Measurements from ENCODE around the gene SSU72.

SSU72 gene

GRCh38 chr1:1598720-1599029 lies 24.0 kb upstream of the SSU72 start:
- H4K20me1 ChIP-seq (ENCODE audit: insufficient read depth, low read length) = no peaks in the 10 kb centered on the region
- H3K79me2 ChIP-seq (ENCODE audit: insufficient read depth, low read length) = no peaks in the 10 kb centered on the region
- H3K27me3 ChIP-seq (ENCODE audit: insufficient read depth, low read length, poor library complexity) = no peaks in the 10 kb centered on the region
- H2AFZ ChIP-seq (ENCODE audit: low read depth, low read length) = no peak overlapping the region
- TF ChIP-seq CTCF (IDR thresholded peaks at IDR 0.05; ENCODE audit: borderline replicate concordance, extremely low read depth, low read length, poor library complexity, severe bottlenecking) = no peak
- TF ChIP-seq EZH2 (IDR thresholded peaks at IDR 0.05; ENCODE audit: borderline replicate concordance, low read depth, low read length, severe bottlenecking) = no peak
- no peak overlapping the region for H3K4me2 ChIP-seq (ENCODE audit: insufficient read depth, low read length)
- no peaks in the 10 kb centered on the region for H3K36me3 ChIP-seq (ENCODE audit: insufficient read depth, low read length)
- H3K4me3 ChIP-seq (ENCODE audit: low read depth in 1 of 2, low read length in 2 of 2) = no peak overlapping the region
- no peaks in the 10 kb centered on the region for H3K9me3 ChIP-seq (ENCODE audit: insufficient read depth, low read length, severe bottlenecking)
- no peak overlapping the region for H3K27ac ChIP-seq (ENCODE audit: low read length)
- H3K4me1 ChIP-seq (ENCODE audit: insufficient read depth, low read length) = no peaks in the 10 kb centered on the region
- no peak overlapping the region for H3K9ac ChIP-seq (ENCODE audit: low read depth, low read length)
- ATAC-seq (ENCODE audit: insufficient read depth, low read depth) (no peak), DNase-seq (no peak)

GRCh38 chr1:1598051-1598719 lies 23.5 kb upstream of the SSU72 start:
- Histone ChIP-seq H3K79me2 (ENCODE audit: insufficient read depth, low read length) (no peaks in the 10 kb centered on the region), H3K4me1 (ENCODE audit: insufficient read depth, low read length) (no peaks in the 10 kb centered on the region), H3K4me3 (ENCODE audit: low read depth in 1 of 2, low read length in 2 of 2) (no peak overlapping the region), H3K9me3 (ENCODE audit: insufficient read depth, low read length, severe bottlenecking) (no peaks in the 10 kb centered on the region), H3K27me3 (ENCODE audit: insufficient read depth, low read length, poor library complexity) (no peaks in the 10 kb centered on the region), H4K20me1 (ENCODE audit: insufficient read depth, low read length) (no peaks in the 10 kb centered on the region), H2AFZ (ENCODE audit: low read depth, low read length) (no peak overlapping the region), H3K36me3 (ENCODE audit: insufficient read depth, low read length) (no peaks in the 10 kb centered on the region), H3K4me2 (ENCODE audit: insufficient read depth, low read length) (no peak overlapping the region), H3K27ac (ENCODE audit: low read length) (no peak overlapping the region), H3K9ac (ENCODE audit: low read depth, low read length) (no peak overlapping the region)
- DNase-seq (no peak), ATAC-seq (ENCODE audit: insufficient read depth, low read depth) (no peak)
- TF ChIP-seq CTCF (IDR thresholded peaks at IDR 0.05; ENCODE audit: borderline replicate concordance, extremely low read depth, low read length, poor library complexity, severe bottlenecking) (no peak), EZH2 (IDR thresholded peaks at IDR 0.05; ENCODE audit: borderline replicate concordance, low read depth, low read length, severe bottlenecking) (no peak)

- no peak overlapping the region for H3K27ac ChIP-seq (ENCODE audit: low read length)
- no peaks in the 10 kb centered on the region for H3K4me1 ChIP-seq (ENCODE audit: insufficient read depth, low read length)
- DNase-seq = no peak
- H3K4me2 ChIP-seq (ENCODE audit: insufficient read depth, low read length) = no peak overlapping the region
- H3K4me3 ChIP-seq (ENCODE audit: low read depth in 1 of 2, low read length in 2 of 2) = no peak overlapping the region
- peak; percentile 60 for ATAC-seq (ENCODE audit: insufficient read depth, low read depth)
- H4K20me1 ChIP-seq (ENCODE audit: insufficient read depth, low read length) = no peaks in the 10 kb centered on the region
- H3K9ac ChIP-seq (ENCODE audit: low read depth, low read length) = no peak overlapping the region
- no peaks in the 10 kb centered on the region for H3K79me2 ChIP-seq (ENCODE audit: insufficient read depth, low read length)
- no peaks in the 10 kb centered on the region for H3K9me3 ChIP-seq (ENCODE audit: insufficient read depth, low read length, severe bottlenecking)
- H3K36me3 ChIP-seq (ENCODE audit: insufficient read depth, low read length) = no peaks in the 10 kb centered on the region
- H3K27me3 ChIP-seq (ENCODE audit: insufficient read depth, low read length, poor library complexity) = no peaks in the 10 kb centered on the region
- no peak for TF ChIP-seq EZH2 (IDR thresholded peaks at IDR 0.05; ENCODE audit: borderline replicate concordance, low read depth, low read length, severe bottlenecking)
- peak; percentile 41 for TF ChIP-seq CTCF (IDR thresholded peaks at IDR 0.05; ENCODE audit: borderline replicate concordance, extremely low read depth, low read length, poor library complexity, severe bottlenecking)
- no peak overlapping the region for H2AFZ ChIP-seq (ENCODE audit: low read depth, low read length)
These were observed 22.7 kb upstream of the SSU72 start for GRCh38 chr1:1597275-1597930.
